MM.1S (cell line): ENCODE results near the gene FAM174A.
A peak's percentile ranks its signal among the peaks of the same experiment; 100 is the strongest.

Experiments used
- DNase-seq: peaks from one replicate; pipeline ENCODE4 v3.0.0-alpha.2; 2015
- H2AFZ ChIP-seq: fragments of 300-600 bp; sonication (generic); 2 replicates; pipeline ENCODE4 v1.6.0; 2016; ENCODE audit warnings: antibody characterized with exemption, low read length
- H3F3A ChIP-seq: fragments of 300-600 bp; sonication (generic); 2 replicates; pipeline ENCODE4 v1.6.1; 2016; ENCODE audit warnings: mild to moderate bottlenecking, antibody characterized with exemption, low read length, moderate library complexity, mixed read lengths; ENCODE audit not compliant: insufficient read depth
- H3K27ac ChIP-seq: fragments of 300-600 bp; sonication (generic); 2 replicates; pipeline ENCODE4 v1.5.1; 2016; ENCODE audit warnings: mild to moderate bottlenecking, low read length
- H3K27me3 ChIP-seq: fragments of 300-600 bp; sonication (generic); replicated peaks from 2 replicates; pipeline ENCODE4 v1.6.0; 2016; ENCODE audit warnings: low read length; ENCODE audit not compliant: insufficient read depth
- H3K36me3 ChIP-seq: fragments of 300-600 bp; sonication (generic); replicated peaks from 2 replicates; pipeline ENCODE4 v1.6.1; 2016; ENCODE audit warnings: mild to moderate bottlenecking, low read length, mixed read lengths; ENCODE audit not compliant: insufficient read depth
- H3K4me1 ChIP-seq: fragments of 300-600 bp; sonication (generic); 2 replicates; pipeline ENCODE4 v1.6.1; 2016; ENCODE audit warnings: low read length, mixed read lengths
- H3K4me2 ChIP-seq: fragments of 300-600 bp; sonication (generic); 2 replicates; pipeline ENCODE4 v1.6.0; 2016; ENCODE audit warnings: low read depth, low read length
- H3K4me3 ChIP-seq: fragments of 300-600 bp; sonication (generic); 2 replicates; pipeline ENCODE4 v1.5.1; 2016; ENCODE audit warnings: low read length, mixed read lengths
- H3K79me2 ChIP-seq: fragments of 300-600 bp; sonication (generic); 2 replicates; pipeline ENCODE4 v1.6.1; 2016; ENCODE audit warnings: mixed run types, low read length, mixed read lengths
- H3K9ac ChIP-seq: fragments of 300-600 bp; sonication (generic); 2 replicates; pipeline ENCODE4 v1.6.1; 2016; ENCODE audit warnings: low read length, mixed read lengths
- H3K9me2 ChIP-seq: fragments of 300-600 bp; sonication (generic); replicated peaks from 2 replicates; pipeline ENCODE4 v1.6.1; 2016; ENCODE audit warnings: mild to moderate bottlenecking, low read length, mixed read lengths; ENCODE audit not compliant: insufficient read depth
- H3K9me3 ChIP-seq: fragments of 300-600 bp; sonication (generic); replicated peaks from 2 replicates; pipeline ENCODE4 v1.6.1; 2016; ENCODE audit warnings: mild to moderate bottlenecking, low read length, mixed read lengths; ENCODE audit not compliant: insufficient read depth
- H4K20me1 ChIP-seq: fragments of 300-600 bp; sonication (generic); 2 replicates; pipeline ENCODE4 v1.6.1; 2016; ENCODE audit warnings: mild to moderate bottlenecking, low read length, moderate library complexity, mixed read lengths; ENCODE audit not compliant: insufficient read depth
- CTCF ChIP-seq: fragments of 300-600 bp; sonication (generic); IDR thresholded peaks from 2 replicates; pipeline ENCODE4 v1.5.1; 2016; ENCODE audit warnings: antibody characterized with exemption, low read length, mixed read lengths
- EZH2 ChIP-seq: fragments of 300-600 bp; sonication (generic); optimal IDR thresholded peaks from 2 replicates; pipeline ENCODE3; 2017; ENCODE audit warnings: low read depth, mild to moderate bottlenecking, antibody characterized with exemption, low read length, mixed read lengths
- EZH2phosphoT487 ChIP-seq: fragments of 300-600 bp; sonication (generic); IDR thresholded peaks from 2 replicates; pipeline ENCODE4 v1.6.1; 2018; ENCODE audit warnings: antibody characterized with exemption, low read length

Gene FAM174A

GRCh38 chr5:100542086-100542485 is 6.9 kb downstream of the FAM174A start:
- no peak for TF ChIP-seq CTCF
- no peak for TF ChIP-seq EZH2
- Histone ChIP-seq H3K4me1 (peaks cover 8% of the 10 kb centered on the region; the same call in 1 of the 2 replicates), H3K9me3 (no peaks in the 10 kb centered on the region), H3K9me2 (no peaks in the 10 kb centered on the region), H3K79me2 (peaks cover 50% of the 10 kb centered on the region), H3K27me3 (no peaks in the 10 kb centered on the region), H3F3A (no peaks in the 10 kb centered on the region), H3K27ac (no peak overlapping the region), H2AFZ (no peak overlapping the region), H3K4me3 (no peak overlapping the region), H3K4me2 (no peak overlapping the region), H4K20me1 (no peaks in the 10 kb centered on the region), H3K36me3 (no peaks in the 10 kb centered on the region), H3K9ac (no peak overlapping the region)
- DNase-seq = no peak

- Histone ChIP-seq H3K27me3 (no peaks in the 10 kb centered on the region), H4K20me1 (no peaks in the 10 kb centered on the region), H3K79me2 (peaks cover 25% of the 10 kb centered on the region), H3K9ac (no peak overlapping the region), H3F3A (peaks cover 13% of the 10 kb centered on the region), H3K36me3 (no peaks in the 10 kb centered on the region), H2AFZ (no peak overlapping the region), H3K4me2 (no peak overlapping the region), H3K4me3 (no peak overlapping the region), H3K9me3 (no peaks in the 10 kb centered on the region), H3K4me1 (peaks cover 13% of the 10 kb centered on the region), H3K9me2 (no peaks in the 10 kb centered on the region), H3K27ac (no peak overlapping the region)
- DNase-seq = no peak
- TF ChIP-seq EZH2 (no peak), CTCF (no peak), EZH2phosphoT487 (no peak)
These were observed 10.8 kb downstream of the FAM174A start for GRCh38 chr5:100546001-100546400.

GRCh38 chr5:100550531-100551051 is 15.4 kb downstream of the FAM174A start:
- no peak for TF ChIP-seq EZH2phosphoT487
- TF ChIP-seq EZH2 = no peak
- no peak for TF ChIP-seq CTCF
- Histone ChIP-seq H3K27me3 (no peaks in the 10 kb centered on the region), H3K4me3 (no peak overlapping the region), H3F3A (peaks cover 15% of the 10 kb centered on the region), H3K79me2 (peaks cover 17% of the 10 kb centered on the region), H3K4me2 (peak overlapping the region; percentile 25; the same call in 1 of the 2 replicates), H3K4me1 (peaks cover 20% of the 10 kb centered on the region), H4K20me1 (no peaks in the 10 kb centered on the region), H2AFZ (no peak overlapping the region), H3K36me3 (no peaks in the 10 kb centered on the region), H3K9me3 (no peaks in the 10 kb centered on the region), H3K27ac (peak overlapping the region; percentile 56; the same call in 1 of the 2 replicates), H3K9me2 (no peaks in the 10 kb centered on the region), H3K9ac (no peak overlapping the region)
- DNase-seq = peak; percentile 69
